Mesendoderm (in vitro differentiated cells): ENCODE results near the gene GFRA1.

ENCODE experiments used
- DNase-seq: peaks from one replicate; pipeline ENCODE4 v3.0.0; 2013
- H2AK5ac ChIP-seq: 2 replicates; pipeline ENCODE4 v1.6.1; 2013; ENCODE audit warnings: low read length, inconsistent platforms
- H2BK120ac ChIP-seq: 2 replicates; pipeline ENCODE4 v1.6.1; 2013; ENCODE audit warnings: low read depth, mild to moderate bottlenecking, low read length, moderate library complexity, mixed read lengths
- H2BK15ac ChIP-seq: replicated peaks from 2 replicates; pipeline ENCODE4 v1.6.1; 2013; ENCODE audit warnings: low read depth, mild to moderate bottlenecking, moderate library complexity
- H2BK5ac ChIP-seq: 2 replicates; pipeline ENCODE4 v1.6.1; 2013; ENCODE audit warnings: low read length, inconsistent platforms
- H3K18ac ChIP-seq: 2 replicates; pipeline ENCODE4 v1.6.1; 2013; ENCODE audit warnings: mild to moderate bottlenecking, low read length, mixed read lengths
- H3K23ac ChIP-seq: one replicate; pipeline ENCODE4 v1.6.1; 2013; ENCODE audit warnings: low read length
- H3K27ac ChIP-seq: 2 replicates; pipeline ENCODE4 v1.5.1; 2013; ENCODE audit warnings: low read depth, mild to moderate bottlenecking, inconsistent platforms, low read length, moderate library complexity
- H3K27me3 ChIP-seq: 2 replicates; pipeline ENCODE4 v1.6.1; 2013; ENCODE audit warnings: low read length, control low read depth, mild to moderate bottlenecking, inconsistent platforms; ENCODE audit not compliant: insufficient read depth, poor library complexity
- H3K36me3 ChIP-seq: 2 replicates; pipeline ENCODE4 v1.6.1; 2013; ENCODE audit warnings: low read length, inconsistent platforms; ENCODE audit not compliant: control insufficient read depth, insufficient read depth
- H3K4ac ChIP-seq: one replicate; pipeline ENCODE4 v1.6.1; 2013; ENCODE audit warnings: low read depth, mild to moderate bottlenecking, low read length, moderate library complexity
- H3K4me1 ChIP-seq: 2 replicates; pipeline ENCODE4 v1.6.1; 2013; ENCODE audit warnings: low read depth, low read length, inconsistent platforms; ENCODE audit not compliant: control insufficient read depth
- H3K4me2 ChIP-seq: 2 replicates; pipeline ENCODE4 v1.6.1; 2013; ENCODE audit warnings: low read length
- H3K4me3 ChIP-seq: 2 replicates; pipeline ENCODE4 v1.5.1; 2013; ENCODE audit warnings: mild to moderate bottlenecking, low read length
- H3K56ac ChIP-seq: one replicate; pipeline ENCODE4 v1.6.1; 2013; ENCODE audit warnings: low read length
- H3K79me1 ChIP-seq: 2 replicates; pipeline ENCODE4 v1.6.1; 2013; ENCODE audit warnings: low read length, inconsistent platforms
- H3K79me2 ChIP-seq: 2 replicates; pipeline ENCODE4 v1.6.1; 2013; ENCODE audit warnings: mild to moderate bottlenecking, low read length; ENCODE audit not compliant: control insufficient read depth, insufficient read depth
- H3K9ac ChIP-seq: 2 replicates; pipeline ENCODE4 v1.6.1; 2013; ENCODE audit warnings: low read length, inconsistent platforms
- H4K5ac ChIP-seq: one replicate; pipeline ENCODE4 v1.6.1; 2013; ENCODE audit warnings: low read length
- H4K8ac ChIP-seq: one replicate; pipeline ENCODE4 v1.6.1; 2013; ENCODE audit warnings: low read depth, mild to moderate bottlenecking, control low read depth, low read length, moderate library complexity
- WGBS: extraction: QIAGEN DNeasy Blood & Tissue Kit; methylation state at CpG from one replicate; pipeline ENCODE4 v1.1.7; 2013; ENCODE audit warnings: low lambda C conversion rate, missing lambda C conversion rate; ENCODE audit not compliant: insufficient coverage; ENCODE audit errors: extremely low coverage; 5-methylcytosine and 5-hydroxymethylcytosine counted together

GFRA1 gene

DNA sequence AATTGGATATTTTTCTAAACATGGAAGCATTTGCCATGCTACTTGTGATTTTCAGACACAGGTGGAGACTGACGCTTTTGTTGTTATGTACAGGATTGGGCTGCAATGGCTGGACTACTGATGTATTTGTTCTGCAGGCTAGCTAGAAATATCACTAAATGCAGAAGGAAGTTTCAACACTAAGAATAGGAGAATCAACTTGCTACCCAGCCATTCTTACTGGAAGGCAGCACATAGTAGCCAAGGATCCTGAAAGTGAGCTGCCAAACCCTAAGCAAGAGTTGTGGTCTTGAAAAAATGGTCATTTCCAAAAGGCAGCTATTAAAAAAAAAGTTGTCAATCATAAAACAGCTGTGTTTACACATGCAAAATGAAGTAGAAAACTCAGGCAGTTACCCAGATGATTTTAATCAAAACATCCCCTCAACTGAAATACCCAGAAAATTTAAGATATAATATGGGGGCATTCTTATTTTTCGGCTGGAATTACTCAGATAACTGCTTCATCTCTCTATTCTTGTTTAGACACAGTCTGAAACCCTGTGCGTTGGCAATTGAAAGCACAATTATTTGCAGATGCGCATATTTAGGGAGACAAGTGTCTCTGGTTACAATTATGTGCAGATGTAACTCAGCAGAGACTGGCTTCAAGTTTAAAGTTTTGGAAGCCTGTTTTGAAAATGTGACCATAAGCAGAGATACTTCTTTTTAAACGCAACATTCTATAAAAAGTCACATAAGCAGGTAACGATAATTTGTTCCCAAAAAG lies 31.2 kb downstream of the GFRA1 start:
- Histone ChIP-seq H2BK120ac (no peak overlapping the region), H3K23ac (no peak overlapping the region), H3K4me3 (no peak overlapping the region), H4K5ac (no peak overlapping the region), H3K4me2 (no peak overlapping the region), H3K79me1 (no peaks in the 10 kb centered on the region), H3K27ac (no peak overlapping the region), H3K36me3 (no peaks in the 10 kb centered on the region), H3K79me2 (no peaks in the 10 kb centered on the region), H2AK5ac (no peak overlapping the region), H3K9ac (no peak overlapping the region), H4K8ac (no peak overlapping the region), H2BK15ac (no peak overlapping the region), H2BK5ac (no peak overlapping the region), H3K56ac (no peak overlapping the region), H3K27me3 (no peaks in the 10 kb centered on the region), H3K18ac (no peak overlapping the region), H3K4me1 (no peaks in the 10 kb centered on the region), H3K4ac (no peak overlapping the region)
- WGBS: 100% methylated on average over 1 of the region's 6 CpGs
- no peak for DNase-seq

DNA sequence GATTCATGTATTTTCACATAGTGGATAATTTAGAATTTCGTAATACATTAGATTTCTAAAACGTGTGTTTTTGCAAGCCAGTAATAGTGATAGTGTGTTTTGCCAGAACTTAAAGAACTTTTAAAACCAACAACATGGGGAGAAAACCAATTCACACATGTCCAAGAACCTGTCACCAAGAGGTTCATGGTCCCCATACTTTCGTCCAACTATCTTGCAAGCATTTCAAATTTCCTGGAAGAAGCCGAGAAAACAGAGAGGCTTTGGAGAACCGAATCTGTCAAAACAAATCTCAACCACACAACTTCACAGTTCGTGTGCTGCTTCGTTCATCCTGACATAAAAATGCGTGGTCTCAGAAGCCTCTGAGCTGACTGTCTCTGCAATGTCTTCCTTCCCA lies 31.9 kb downstream of the GFRA1 start:
- Histone ChIP-seq H3K18ac (no peak overlapping the region), H3K4me1 (no peaks in the 10 kb centered on the region), H3K27me3 (no peaks in the 10 kb centered on the region), H3K36me3 (no peaks in the 10 kb centered on the region), H4K8ac (no peak overlapping the region), H2AK5ac (no peak overlapping the region), H2BK15ac (no peak overlapping the region), H3K23ac (no peak overlapping the region), H2BK5ac (no peak overlapping the region), H3K79me1 (no peaks in the 10 kb centered on the region), H3K4ac (no peak overlapping the region), H3K9ac (no peak overlapping the region), H2BK120ac (no peak overlapping the region), H4K5ac (no peak overlapping the region), H3K56ac (no peak overlapping the region), H3K4me2 (no peak overlapping the region), H3K4me3 (no peak overlapping the region), H3K27ac (no peak overlapping the region), H3K79me2 (no peaks in the 10 kb centered on the region)
- WGBS: no CpG with 5 or more reads among the region's 8 CpGs
- DNase-seq: no peak

DNA sequence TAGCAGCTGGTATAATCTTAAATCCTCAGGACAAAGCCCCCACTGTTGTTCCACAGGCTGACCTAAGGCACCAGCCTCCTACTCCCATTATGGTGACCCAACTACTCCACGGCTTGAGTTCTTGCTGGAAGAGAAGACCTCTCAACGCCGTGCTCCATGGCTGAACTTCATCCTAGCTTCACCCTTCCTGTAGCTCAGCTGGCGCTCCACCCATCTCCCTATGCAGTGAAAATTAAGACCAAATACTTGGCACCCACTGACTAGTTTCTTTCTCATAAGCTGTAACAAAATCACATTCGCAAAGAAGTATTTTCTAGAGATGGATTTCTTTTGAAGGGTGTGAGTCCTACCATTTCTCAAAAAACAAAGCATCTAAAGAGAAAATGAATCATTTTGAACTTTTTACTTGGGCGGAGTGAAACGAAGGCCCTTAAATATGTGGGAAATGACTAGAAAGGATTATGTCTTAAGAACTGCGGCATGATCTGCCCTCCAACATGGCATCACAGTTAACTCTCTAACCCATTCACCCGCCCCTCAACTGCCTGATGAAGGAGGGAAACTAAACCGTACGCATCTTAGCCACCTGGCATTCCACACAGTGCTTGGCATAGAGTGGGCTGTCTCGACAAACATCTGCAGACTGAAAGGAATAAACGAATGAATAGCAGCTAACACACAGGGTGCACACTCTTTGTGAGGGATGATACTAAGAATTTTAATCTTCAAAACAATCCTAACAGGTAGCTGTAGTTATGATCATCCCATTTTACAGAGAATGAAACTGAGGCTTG lies 32.7 kb downstream of the GFRA1 start:
- no peak for DNase-seq
- Histone ChIP-seq H3K79me2 (no peaks in the 10 kb centered on the region), H3K79me1 (no peaks in the 10 kb centered on the region), H3K9ac (no peak overlapping the region), H3K4me2 (no peak overlapping the region), H3K4ac (no peak overlapping the region), H2AK5ac (no peak overlapping the region), H4K5ac (no peak overlapping the region), H3K4me1 (no peaks in the 10 kb centered on the region), H3K27ac (no peak overlapping the region), H3K18ac (no peak overlapping the region), H3K27me3 (no peaks in the 10 kb centered on the region), H3K4me3 (no peak overlapping the region), H2BK5ac (no peak overlapping the region), H2BK15ac (no peak overlapping the region), H3K23ac (no peak overlapping the region), H3K36me3 (no peaks in the 10 kb centered on the region), H3K56ac (no peak overlapping the region), H2BK120ac (no peak overlapping the region), H4K8ac (no peak overlapping the region)
- no CpG with 5 or more reads among the region's 13 CpGs for WGBS

DNA sequence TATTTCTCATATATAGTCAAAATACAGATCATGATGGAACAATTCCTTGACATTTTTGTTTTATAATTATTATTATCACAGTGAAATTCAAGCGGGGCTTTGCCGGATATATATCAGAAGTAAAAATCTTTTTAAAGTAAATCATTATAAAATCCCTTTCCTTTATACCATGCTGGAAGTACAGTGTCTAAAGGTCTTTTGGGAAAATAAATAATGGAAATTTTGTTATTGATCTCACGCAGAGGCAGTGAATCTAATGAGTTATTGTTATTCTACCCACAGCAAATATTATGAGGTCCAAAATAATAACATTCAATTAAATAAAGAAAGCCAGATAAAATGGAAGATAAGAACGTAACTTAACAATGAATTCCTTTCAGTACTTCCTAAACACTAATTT lies 33.8 kb downstream of the GFRA1 start:
- no peaks in the 10 kb centered on the region for H3K79me1 ChIP-seq
- no peak for DNase-seq
- no CpG with 5 or more reads among the region's 4 CpGs for WGBS

DNA sequence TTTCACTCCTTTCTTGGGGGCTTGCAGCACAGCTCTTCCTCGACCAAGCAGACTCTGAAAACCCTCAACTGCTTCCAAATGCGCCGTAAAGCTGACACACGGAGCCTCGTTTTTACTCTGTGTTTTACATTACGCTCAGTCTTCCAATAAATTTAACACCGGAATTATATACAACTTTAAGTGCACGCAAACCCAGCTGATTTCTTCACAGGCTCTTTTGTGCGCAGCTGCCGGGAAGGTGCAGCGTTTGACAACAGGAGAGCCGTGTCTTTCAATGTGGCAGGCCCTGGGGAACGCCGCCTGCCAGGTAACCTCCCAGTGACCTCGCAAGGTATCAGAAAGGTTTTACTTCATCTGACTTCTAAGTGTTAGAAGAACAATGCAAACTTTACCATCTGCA lies 35.0 kb downstream of the GFRA1 start:
- Histone ChIP-seq H3K79me2 (no peaks in the 10 kb centered on the region), H3K9ac (no peak overlapping the region), H4K8ac (no peak overlapping the region), H3K23ac (no peak overlapping the region), H3K4me1 (no peaks in the 10 kb centered on the region), H4K5ac (no peak overlapping the region), H3K27ac (no peak overlapping the region), H3K4me2 (no peak overlapping the region), H3K27me3 (no peaks in the 10 kb centered on the region), H2BK15ac (no peak overlapping the region), H2AK5ac (no peak overlapping the region), H3K36me3 (no peaks in the 10 kb centered on the region), H2BK120ac (no peak overlapping the region), H2BK5ac (no peak overlapping the region), H3K4me3 (no peak overlapping the region), H3K4ac (no peak overlapping the region), H3K18ac (no peak overlapping the region), H3K79me1 (no peaks in the 10 kb centered on the region), H3K56ac (no peak overlapping the region)
- WGBS: no CpG with 5 or more reads among the region's 15 CpGs
- no peak for DNase-seq

More for the DNA sequence above, 33.8 kb downstream of the GFRA1 start:
- Histone ChIP-seq H2BK5ac (no peak overlapping the region), H4K8ac (no peak overlapping the region), H3K56ac (no peak overlapping the region), H4K5ac (no peak overlapping the region), H3K79me2 (no peaks in the 10 kb centered on the region), H3K27me3 (no peaks in the 10 kb centered on the region), H3K4me3 (no peak overlapping the region), H3K27ac (no peak overlapping the region), H3K36me3 (no peaks in the 10 kb centered on the region), H3K4me2 (no peak overlapping the region), H3K4ac (no peak overlapping the region), H2AK5ac (no peak overlapping the region), H3K4me1 (no peaks in the 10 kb centered on the region), H3K9ac (no peak overlapping the region), H3K23ac (no peak overlapping the region), H3K18ac (no peak overlapping the region), H2BK120ac (no peak overlapping the region), H2BK15ac (no peak overlapping the region)
